Stimulated activated CD4-positive, alpha-beta T cell treated with anti-CD3 and anti-CD28 coated beads, Interleukin-4, amount 100 ng/mL, for 4 hours (primary cell): ENCODE measurements around the gene RGL2.
"Not testable (repeated sequence)": the region's sequence is repeated elsewhere in the genome, so short reads cannot be mapped to it uniquely, and the experiment has no call there.

ENCODE experiments used
- DNase-seq, 2 experiments: peaks; one replicate each; pipeline ENCODE4 v3.0.0-alpha.2; 2020

RGL2 gene

DNA sequence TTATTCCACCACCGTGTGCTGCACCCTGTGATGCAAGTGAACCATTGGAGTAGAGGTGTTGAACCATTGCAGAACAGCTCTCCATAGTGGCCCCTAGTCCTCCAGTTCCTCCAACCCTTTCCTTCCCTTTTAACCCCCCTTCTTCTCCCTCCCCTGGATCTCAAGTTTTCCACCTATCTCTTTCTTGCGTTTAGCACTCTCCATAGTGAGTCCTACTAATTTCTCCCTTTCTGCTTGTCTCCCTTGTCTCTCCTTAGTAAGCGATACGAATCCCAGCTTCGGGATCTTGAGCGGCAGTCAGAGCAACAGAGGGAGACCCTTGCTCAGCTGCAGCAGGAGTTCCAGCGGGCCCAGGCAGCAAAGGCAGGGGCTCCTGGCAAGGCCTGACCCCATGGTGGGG is 8.3 kb downstream of the RGL2 start:
- DNase-seq, result no peak

DNA sequence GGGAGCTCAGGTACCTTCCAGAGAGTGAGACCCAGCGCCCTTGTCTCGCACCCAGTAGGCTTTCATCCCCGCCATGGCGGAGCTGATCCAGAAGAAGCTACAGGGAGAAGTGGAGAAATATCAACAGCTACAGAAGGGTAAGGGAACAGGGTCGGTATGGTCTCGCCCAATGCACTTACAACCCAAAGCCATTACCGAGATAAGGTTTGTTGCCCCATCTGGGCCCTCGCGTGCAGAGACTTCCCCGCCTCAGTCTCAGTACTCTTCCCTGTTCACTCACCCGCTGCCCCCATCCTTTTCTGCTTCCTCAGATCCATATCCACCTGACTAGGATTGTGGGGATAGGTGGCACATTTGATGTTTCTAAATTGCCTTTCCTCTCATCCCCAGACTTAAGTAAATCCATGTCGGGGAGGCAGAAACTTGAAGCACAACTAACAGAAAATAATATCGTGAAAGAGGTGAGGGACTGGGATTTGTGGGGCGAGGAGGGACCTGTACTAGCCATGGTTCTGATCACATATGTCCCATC is 8.9 kb downstream of the RGL2 start:
- no peak for DNase-seq

DNA sequence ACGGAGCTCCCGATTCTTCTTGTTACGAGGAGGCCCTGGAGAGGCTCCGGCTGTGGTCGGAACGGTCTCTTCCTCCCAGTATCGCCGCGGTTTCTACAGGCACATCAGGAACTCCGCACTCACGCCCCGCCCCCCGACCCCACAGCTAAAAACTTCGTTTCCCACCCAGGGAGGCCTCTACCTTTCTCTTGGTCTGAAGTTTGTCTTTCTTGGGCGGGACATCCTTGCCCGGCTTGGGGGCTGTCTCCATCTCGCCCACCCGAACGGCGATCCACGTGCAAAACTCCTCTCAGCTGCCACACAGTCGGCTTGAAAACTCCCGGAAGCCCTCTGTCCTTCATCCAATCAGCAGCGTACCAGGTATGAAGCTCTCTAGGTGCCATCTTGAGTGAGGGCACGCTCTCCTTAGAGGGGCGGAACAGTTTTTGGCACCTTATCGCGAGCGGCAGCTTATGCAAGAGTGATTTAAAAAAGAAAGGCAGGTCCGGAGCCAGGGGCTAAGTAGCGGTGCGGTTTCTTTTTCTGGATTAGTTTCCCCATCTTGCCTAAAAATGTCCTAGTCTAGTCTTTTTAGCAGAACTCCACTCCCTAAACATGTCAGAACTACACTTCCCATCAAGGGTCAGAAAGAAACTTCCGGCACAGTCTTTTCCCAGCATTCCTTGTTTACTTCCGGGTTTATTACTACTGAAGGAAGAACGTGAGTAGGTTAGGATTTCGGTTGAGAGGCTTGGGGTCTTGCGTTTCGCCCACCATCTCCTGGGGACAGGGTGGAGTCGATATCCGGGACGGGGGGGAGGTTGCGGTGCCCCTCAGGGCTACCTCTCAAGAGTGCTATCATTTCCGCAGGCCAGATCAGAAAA is 9.6 kb downstream of the RGL2 start, which contains the start of the genes PFDN6 and WDR46:
Gene PFDN6, plus strand, starts transcription at position 681 of the 863 bp plus-strand sequence. CDS start 256 bp downstream, outside the sequence.
Gene WDR46, minus strand, starts transcription at position 319 of the 863 bp plus-strand sequence. Its CDS starts 69 bp downstream, at position 250.
- peak; percentile 61 to 84 for DNase-seq

- DNase-seq, result no peak
These were observed 10.4 kb downstream of the RGL2 start for GRCh38 chr6:33288141-33288920.

- DNase-seq, result no peak
These were observed 11.5 kb downstream of the RGL2 start for GRCh38 chr6:33286946-33287914.

GRCh38 chr6:33285214-33285613 is 13.5 kb downstream of the RGL2 start:
- DNase-seq, result not testable (repeated sequence)

GRCh38 chr6:33280539-33280938 is 18.2 kb downstream of the RGL2 start:
- DNase-seq, result no peak

- DNase-seq, result no peak
These were observed 18.7 kb downstream of the RGL2 start for GRCh38 chr6:33279971-33280511.

GRCh38 chr6:33279257-33279695 is 19.5 kb downstream of the RGL2 start:
- DNase-seq, result no peak

GRCh38 chr6:33278810-33279209 is 19.9 kb downstream of the RGL2 start:
- DNase-seq, result no peak

- no peak for DNase-seq
These were observed 20.4 kb downstream of the RGL2 start for GRCh38 chr6:33278392-33278741.

- DNase-seq, result peak in 1 of 2 experiments; percentile 21
These were observed 20.9 kb downstream of the RGL2 start for GRCh38 chr6:33277663-33278391.

- DNase-seq, result peak; percentile 63 to 76
These were observed 21.7 kb downstream of the RGL2 start, which contains the start of gene B3GALT4 for GRCh38 chr6:33276864-33277662. TSS of gene B3GALT4 (plus strand) at chr6:33277123. CDS start at chr6:33277420, 297 bp downstream.

GRCh38 chr6:33276581-33276863 is 22.2 kb downstream of the RGL2 start:
- no peak for DNase-seq

GRCh38 chr6:33275795-33276580 is 22.8 kb downstream of the RGL2 start:
- not testable (repeated sequence) for DNase-seq

DNA sequence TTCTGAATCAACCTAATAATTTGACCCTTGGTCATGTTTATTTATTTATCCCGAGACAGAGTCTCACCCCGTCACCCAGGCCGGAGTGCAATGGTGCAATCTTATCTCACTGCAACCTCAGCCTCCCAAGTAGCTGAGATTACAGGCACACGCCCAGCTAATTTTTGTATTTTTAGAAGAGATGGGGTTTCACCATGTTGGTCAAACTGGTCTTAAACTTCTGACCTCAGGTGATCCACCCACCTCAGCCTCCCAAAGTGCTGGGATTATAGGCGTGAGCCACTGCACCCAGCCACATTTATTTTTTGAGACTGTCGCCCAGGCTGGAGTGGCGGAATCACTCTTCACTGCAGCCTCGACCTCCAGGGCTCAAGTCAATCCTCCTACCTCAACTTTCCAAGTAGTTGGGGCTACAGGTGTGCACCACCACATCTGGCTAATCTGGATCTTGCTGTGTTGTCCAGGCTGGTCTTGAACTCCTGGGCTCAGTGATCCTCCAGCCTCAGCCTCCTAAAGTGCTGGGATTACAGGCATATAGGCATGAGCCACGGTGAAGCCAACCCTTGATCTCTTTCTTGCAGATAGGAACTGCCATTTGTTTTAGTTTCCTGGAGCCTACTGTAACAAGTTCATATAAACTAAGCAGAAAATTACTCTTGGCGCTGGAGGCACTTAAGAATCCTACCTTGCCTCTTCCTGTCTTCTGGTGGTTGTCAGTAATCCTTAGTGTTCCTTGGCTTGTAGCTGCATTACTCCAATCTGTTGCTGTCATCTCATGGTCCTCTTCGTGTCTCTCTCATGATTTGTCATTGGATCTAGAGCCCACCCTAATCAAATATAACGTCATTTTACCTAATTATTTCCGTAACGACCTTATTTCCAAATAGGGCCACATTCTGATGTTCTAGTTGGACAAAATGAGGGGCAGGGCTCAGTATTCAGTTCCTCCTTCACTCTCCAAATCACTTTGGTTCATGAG is 24.5 kb downstream of the RGL2 start:
- DNase-seq, result no peak

DNA sequence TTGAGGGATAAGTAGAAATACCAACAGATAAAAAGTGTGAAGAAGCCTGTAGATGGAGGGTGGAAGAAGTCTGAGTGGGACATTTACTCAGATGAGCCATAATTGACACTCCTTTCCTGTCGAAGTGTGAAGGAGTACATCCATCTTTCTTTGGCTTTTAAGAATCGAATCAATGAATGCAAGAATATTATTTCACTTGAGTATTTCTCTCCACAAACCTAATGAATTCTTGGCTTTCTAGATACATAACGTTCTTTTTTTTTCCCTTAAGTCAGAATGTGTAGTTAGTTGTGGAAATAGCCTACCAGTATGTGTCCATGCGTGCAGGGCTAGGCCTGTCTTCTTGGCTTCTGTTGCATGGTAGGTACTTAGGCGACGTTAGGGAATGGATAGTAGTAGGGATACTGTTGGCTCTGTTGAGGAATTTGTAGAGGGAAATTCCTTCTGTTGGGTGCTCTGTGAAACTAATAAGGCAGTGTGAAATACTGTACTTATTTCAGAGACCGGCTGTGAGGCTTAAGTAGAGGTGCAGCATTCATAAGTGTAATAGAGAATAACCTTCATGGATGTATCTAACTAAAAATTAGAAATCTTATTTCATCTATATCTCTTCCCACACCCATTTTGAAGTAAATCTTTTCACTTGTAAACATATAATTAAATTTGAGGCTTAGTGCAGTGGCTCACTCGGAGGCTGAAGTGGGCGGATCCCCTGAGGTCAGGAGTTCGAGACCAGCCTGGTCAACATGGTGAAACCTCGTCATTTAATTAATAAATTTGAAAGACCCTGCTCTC is 25.4 kb downstream of the RGL2 start:
- DNase-seq, result no peak
